ENCODE measurements around the gene RHAG.

Gene RHAG

GRCh38 chr6:49563006-49563886 lies 73.4 kb downstream of the RHAG start:
- FAIRE-seq = no peak

- no peak for FAIRE-seq
Measured at GRCh38 chr6:49558238-49558637, 78.4 kb downstream of the RHAG start.

GRCh38 chr6:49557177-49557576 lies 79.5 kb downstream of the RHAG start:
- FAIRE-seq = no peak

- FAIRE-seq = peak; percentile 82
Measured at GRCh38 chr6:49556429-49556837, 80.2 kb downstream of the RHAG start.

- FAIRE-seq = peak; percentile 49
Measured at GRCh38 chr6:49555951-49556350, 80.7 kb downstream of the RHAG start.
